ENCODE data around the gene SEC16B. TPM values are rescaled to one million over a fixed set of nuclear protein-coding genes. Genes with fewer than 3 reads are reported as not detected.

The SEC16B gene
- total RNA-seq, 2 experiments from 2014 or later = not detected

- Mint-ChIP-seq H3K4me1 (ENCODE audit: low read depth) (no peaks in the 10 kb centered on the region), H3K9me3 (peaks cover 2% of the 10 kb centered on the region), H3K4me3 (no peak overlapping the region), H3K36me3 (ENCODE audit: low read depth) (no peaks in the 10 kb centered on the region), H3K27me3 (no peaks in the 10 kb centered on the region), H3K27ac (no peak overlapping the region)
- Histone ChIP-seq H3K9me3 (ENCODE audit: control insufficient read depth in 1 of 2, insufficient read depth in 1 of 2, low read length in 2 of 2) (peaks cover 0 to 7% of the 10 kb centered on the region in 2 experiments), H3K4me1 (ENCODE audit: insufficient read depth, low read length) (no peaks in the 10 kb centered on the region), H3K27me3 (ENCODE audit: control insufficient read depth in 1 of 2, insufficient read depth in 2 of 2, low read length in 2 of 2) (no peaks in the 10 kb centered on the region), H3K27ac (ENCODE audit: low read depth in 1 of 2, low read length in 2 of 2) (no peak overlapping the region), H3K36me3 (ENCODE audit: insufficient read depth, low read length) (no peaks in the 10 kb centered on the region), H3K4me3 (ENCODE audit: low read length) (no peak overlapping the region)
- ATAC-seq (ENCODE audit: poor library complexity) = no peak
- POLR2A ChIA-PET = no interaction called here
- DNase-seq = no peak
- intact Hi-C loops (cut with DNase I, micrococcal nuclease) = no loop called here
- TF ChIP-seq, protein P1, sequence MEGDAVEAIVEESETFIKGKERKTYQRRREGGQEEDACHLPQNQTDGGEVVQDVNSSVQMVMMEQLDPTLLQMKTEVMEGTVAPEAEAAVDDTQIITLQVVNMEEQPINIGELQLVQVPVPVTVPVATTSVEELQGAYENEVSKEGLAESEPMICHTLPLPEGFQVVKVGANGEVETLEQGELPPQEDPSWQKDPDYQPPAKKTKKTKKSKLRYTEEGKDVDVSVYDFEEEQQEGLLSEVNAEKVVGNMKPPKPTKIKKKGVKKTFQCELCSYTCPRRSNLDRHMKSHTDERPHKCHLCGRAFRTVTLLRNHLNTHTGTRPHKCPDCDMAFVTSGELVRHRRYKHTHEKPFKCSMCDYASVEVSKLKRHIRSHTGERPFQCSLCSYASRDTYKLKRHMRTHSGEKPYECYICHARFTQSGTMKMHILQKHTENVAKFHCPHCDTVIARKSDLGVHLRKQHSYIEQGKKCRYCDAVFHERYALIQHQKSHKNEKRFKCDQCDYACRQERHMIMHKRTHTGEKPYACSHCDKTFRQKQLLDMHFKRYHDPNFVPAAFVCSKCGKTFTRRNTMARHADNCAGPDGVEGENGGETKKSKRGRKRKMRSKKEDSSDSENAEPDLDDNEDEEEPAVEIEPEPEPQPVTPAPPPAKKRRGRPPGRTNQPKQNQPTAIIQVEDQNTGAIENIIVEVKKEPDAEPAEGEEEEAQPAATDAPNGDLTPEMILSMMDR (IDR thresholded peaks at IDR 0.05) = no peak
- CTCF ChIA-PET = interaction anchor here (0.8 kb wide), 1 partner anchor 9 kb away, joined by 3 read pairs; no protein-coding TSS in a partner anchor
These were observed 55.9 kb downstream of the SEC16B start for GRCh38 chr1:177913762-177914540.

GRCh38 chr1:177912991-177913390 lies 56.9 kb downstream of the SEC16B start:
- ChIA-PET CTCF (no interaction called here), POLR2A (no interaction called here)
- Histone ChIP-seq H3K4me3 (ENCODE audit: low read length) (no peak overlapping the region), H3K27ac (ENCODE audit: low read depth in 1 of 2, low read length in 2 of 2) (no peak overlapping the region), H3K36me3 (ENCODE audit: insufficient read depth, low read length) (no peaks in the 10 kb centered on the region), H3K9me3 (ENCODE audit: control insufficient read depth in 1 of 2, insufficient read depth in 1 of 2, low read length in 2 of 2) (peaks cover 0 to 7% of the 10 kb centered on the region in 2 experiments), H3K4me1 (ENCODE audit: insufficient read depth, low read length) (no peaks in the 10 kb centered on the region), H3K27me3 (ENCODE audit: control insufficient read depth in 1 of 2, insufficient read depth in 2 of 2, low read length in 2 of 2) (no peaks in the 10 kb centered on the region)
- ATAC-seq (ENCODE audit: poor library complexity) = no peak
- intact Hi-C loops (cut with DNase I, micrococcal nuclease) = no loop called here
- Mint-ChIP-seq H3K27ac (no peak overlapping the region), H3K4me1 (ENCODE audit: low read depth) (no peaks in the 10 kb centered on the region), H3K9me3 (peaks cover 2% of the 10 kb centered on the region), H3K36me3 (ENCODE audit: low read depth) (no peaks in the 10 kb centered on the region), H3K27me3 (no peaks in the 10 kb centered on the region), H3K4me3 (no peak overlapping the region)
- TF ChIP-seq, protein P1 (IDR thresholded peaks at IDR 0.05) = no peak
- DNase-seq = no peak

GRCh38 chr1:177909416-177909815 lies 60.4 kb downstream of the SEC16B start:
- no peak overlapping the region for H3K27ac Mint-ChIP-seq
- no peak overlapping the region for H3K4me3 ChIP-seq (ENCODE audit: low read length)
- no peaks in the 10 kb centered on the region for H3K27me3 ChIP-seq (ENCODE audit: control insufficient read depth in 1 of 2, insufficient read depth in 2 of 2, low read length in 2 of 2)
- POLR2A ChIA-PET = no interaction called here
- intact Hi-C loops (cut with DNase I, micrococcal nuclease) = no loop called here
- no peak for DNase-seq
- peaks cover 0 to 3% of the 10 kb centered on the region in 2 experiments for H3K9me3 ChIP-seq (ENCODE audit: control insufficient read depth in 1 of 2, insufficient read depth in 1 of 2, low read length in 2 of 2)
- no peaks in the 10 kb centered on the region for H3K36me3 ChIP-seq (ENCODE audit: insufficient read depth, low read length)
- H3K27ac ChIP-seq (ENCODE audit: low read depth in 1 of 2, low read length in 2 of 2) = no peak overlapping the region
- no peaks in the 10 kb centered on the region for H3K4me1 Mint-ChIP-seq (ENCODE audit: low read depth)
- no peaks in the 10 kb centered on the region for H3K4me1 ChIP-seq (ENCODE audit: insufficient read depth, low read length)
- TF ChIP-seq, protein P1 (IDR thresholded peaks at IDR 0.05) = no peak
- ATAC-seq (ENCODE audit: poor library complexity) = no peak
- H3K9me3 Mint-ChIP-seq = peaks cover 2% of the 10 kb centered on the region
- H3K4me3 Mint-ChIP-seq = no peak overlapping the region
- CTCF ChIA-PET = no interaction called here
- H3K27me3 Mint-ChIP-seq = no peaks in the 10 kb centered on the region
- H3K36me3 Mint-ChIP-seq (ENCODE audit: low read depth) = no peaks in the 10 kb centered on the region
